ENCODE measurements around the gene OR2B3. TPM values are rescaled to one million over a fixed set of nuclear protein-coding genes. Genes with fewer than 3 reads are reported as not detected.

OR2B3 gene
- total RNA-seq, 1 donor from 2014 or later, result not detected

- TF ChIP-seq CTCF (IDR thresholded peaks at IDR 0.05; ENCODE audit: unreplicated experiment), result no peak
- H3K4me1 Mint-ChIP-seq (ENCODE audit: low read depth), result no peaks in the 10 kb centered on the region
Observed at GRCh38 chr6:29045075-29045474, 42.0 kb downstream of the OR2B3 start, which contains the start of gene OR2W1. Gene OR2W1 (minus strand): TSS chr6:29045175. CDS start chr6:29045175, 0 bp downstream.

More at GRCh38 chr6:29045075-29045474, 42.0 kb downstream of the OR2B3 start, which contains the start of gene OR2W1:
- no peak for DNase-seq (ENCODE audit: low spot score, unreplicated experiment)
- Mint-ChIP-seq H3K4me3 (ENCODE audit: low read depth) (no peak within 1 kb of the TSS), H3K9me3 (ENCODE audit: low read depth) (no peaks in the 10 kb centered on the region), H3K27ac (no peak within 1 kb of the TSS), H3K36me3 (ENCODE audit: insufficient read depth) (no peaks in the 10 kb centered on the region), H3K27me3 (peaks cover 16% of the 10 kb centered on the region)

Other genes with a start within 250 kb of the OR2B3 start
- gene TRIM27, start 163.3 kb downstream of the OR2B3 start, total RNA-seq, result 91.8 and 97.3 TPM in 2 replicates
- 0.91 and 1.4 TPM in 2 replicates for gene ZNF311, start 82.0 kb downstream of the OR2B3 start, total RNA-seq
- not detected in 2 replicates for gene OR2W1, start 42.1 kb downstream of the OR2B3 start, total RNA-seq
- gene OR2J1, start 12.2 kb upstream of the OR2B3 start, total RNA-seq, result not detected in 2 replicates
- gene OR2J3, start 20.7 kb upstream of the OR2B3 start, total RNA-seq, result not detected in 2 replicates
- gene OR2J2, start 83.6 kb upstream of the OR2B3 start, total RNA-seq, result not detected in 2 replicates
- gene OR14J1, start 214.4 kb upstream of the OR2B3 start, total RNA-seq, result not detected in 2 replicates